H9 (cell line): ENCODE results near the gene AGBL4. TPM values are rescaled to one million over a fixed set of nuclear protein-coding genes. Genes with fewer than 3 reads are reported as not detected.

Experiments
- DNase-seq: peaks from one replicate; pipeline ENCODE4 v3.0.0-alpha.2; 2017
- H2AFZ ChIP-seq: one replicate; pipeline ENCODE4 v1.6.1; 2013; ENCODE audit warnings: mild to moderate bottlenecking, low read length, control low read depth, moderate library complexity
- H2AK5ac ChIP-seq: 2 replicates; pipeline ENCODE4 v1.6.1; 2013; ENCODE audit warnings: low read length, control low read depth, mixed read lengths; ENCODE audit not compliant: insufficient read length
- H2BK120ac ChIP-seq: one replicate; pipeline ENCODE4 v1.6.1; 2013; ENCODE audit warnings: low read depth, mild to moderate bottlenecking, low read length, control low read depth, inconsistent platforms; ENCODE audit not compliant: poor library complexity, severe bottlenecking
- H2BK12ac ChIP-seq: 2 replicates; pipeline ENCODE4 v1.6.1; 2013; ENCODE audit warnings: low read length, control low read depth, mixed read lengths, low read depth; ENCODE audit not compliant: insufficient read length
- H2BK15ac ChIP-seq: 2 replicates; pipeline ENCODE4 v1.6.1; 2013; ENCODE audit warnings: low read depth, low read length, control low read depth
- H2BK20ac ChIP-seq: one replicate; pipeline ENCODE4 v1.6.1; 2013; ENCODE audit warnings: low read depth, mild to moderate bottlenecking, low read length, control low read depth, inconsistent platforms; ENCODE audit not compliant: poor library complexity, severe bottlenecking
- H2BK5ac ChIP-seq: 2 replicates; pipeline ENCODE4 v1.6.1; 2013; ENCODE audit warnings: low read length, control low read depth, mixed read lengths; ENCODE audit not compliant: insufficient read length
- H3K14ac ChIP-seq: 2 replicates; pipeline ENCODE4 v1.6.1; 2013; ENCODE audit warnings: low read length, control low read depth; ENCODE audit not compliant: insufficient read depth
- H3K18ac ChIP-seq: 2 replicates; pipeline ENCODE4 v1.6.1; 2013; ENCODE audit warnings: low read depth, mild to moderate bottlenecking, mixed read lengths, low read length, control low read depth; ENCODE audit not compliant: insufficient read length
- H3K23ac ChIP-seq: 2 replicates; pipeline ENCODE4 v1.6.1; 2013; ENCODE audit warnings: low read length, control low read depth, mixed read lengths, low read depth; ENCODE audit not compliant: insufficient read length
- H3K23me2 ChIP-seq: 2 replicates; pipeline ENCODE4 v1.6.1; 2013; ENCODE audit warnings: low read depth, mild to moderate bottlenecking, mixed read lengths, low read length, control low read depth; ENCODE audit not compliant: insufficient read length, poor library complexity, severe bottlenecking
- H3K27ac ChIP-seq: 2 replicates; pipeline ENCODE4 v1.5.1; 2013; ENCODE audit warnings: low read length, control low read depth, mixed read lengths, low read depth; ENCODE audit not compliant: insufficient read length
- H3K27me3 ChIP-seq: 2 replicates; pipeline ENCODE4 v1.6.1; 2013; ENCODE audit warnings: low read length, control low read depth, inconsistent platforms; ENCODE audit not compliant: insufficient read depth
- H3K4ac ChIP-seq: 2 replicates; pipeline ENCODE4 v1.6.1; 2013; ENCODE audit warnings: low read depth, mild to moderate bottlenecking, control low read depth, inconsistent platforms, low read length, moderate library complexity
- H3K4me1 ChIP-seq: 2 replicates; pipeline ENCODE4 v1.6.1; 2013; ENCODE audit warnings: low read length, control low read depth, inconsistent platforms; ENCODE audit not compliant: insufficient read depth
- H3K4me2 ChIP-seq: 2 replicates; pipeline ENCODE4 v1.6.1; 2013; ENCODE audit warnings: low read length, control low read depth, mixed read lengths; ENCODE audit not compliant: insufficient read length, insufficient read depth
- H3K56ac ChIP-seq: 2 replicates; pipeline ENCODE4 v1.6.1; 2013; ENCODE audit warnings: low read depth, mild to moderate bottlenecking, mixed read lengths, low read length, control low read depth; ENCODE audit not compliant: insufficient read length
- H3K79me1 ChIP-seq: 2 replicates; pipeline ENCODE4 v1.6.1; 2013; ENCODE audit warnings: low read depth, mild to moderate bottlenecking, moderate library complexity, low read length, control low read depth, inconsistent platforms; ENCODE audit not compliant: insufficient read depth, poor library complexity, severe bottlenecking
- H3K79me2 ChIP-seq: 2 replicates; pipeline ENCODE4 v1.6.1; 2013; ENCODE audit warnings: low read length, control low read depth, inconsistent platforms; ENCODE audit not compliant: insufficient read depth
- H3K9ac ChIP-seq: 2 replicates; pipeline ENCODE4 v1.6.1; 2013; ENCODE audit warnings: low read length, control low read depth, mixed read lengths; ENCODE audit not compliant: insufficient read length; ENCODE audit errors: extremely low read depth
- H3K9me3 ChIP-seq: one replicate; pipeline ENCODE4 v1.6.1; 2013; ENCODE audit warnings: low read depth, low read length, inconsistent platforms; ENCODE audit not compliant: control insufficient read depth
- H3T11ph ChIP-seq: one replicate; pipeline ENCODE4 v1.6.1; 2013; ENCODE audit warnings: mild to moderate bottlenecking, low read length, control low read depth, inconsistent platforms
- H4K20me1 ChIP-seq: one replicate; pipeline ENCODE4 v1.6.1; 2013; ENCODE audit not compliant: control insufficient read depth, insufficient read length, insufficient read depth
- H4K5ac ChIP-seq: 2 replicates; pipeline ENCODE4 v1.6.1; 2013; ENCODE audit warnings: low read depth, mild to moderate bottlenecking, mixed read lengths, low read length, control low read depth; ENCODE audit not compliant: insufficient read length
- H4K8ac ChIP-seq: replicated peaks from 2 replicates; pipeline ENCODE4 v1.6.1; 2013; ENCODE audit warnings: low read length, control low read depth, mixed read lengths, low read depth; ENCODE audit not compliant: insufficient read length
- H4K91ac ChIP-seq: 2 replicates; pipeline ENCODE4 v1.6.1; 2013; ENCODE audit warnings: low read depth, mild to moderate bottlenecking, moderate library complexity, mixed read lengths, low read length, control low read depth; ENCODE audit not compliant: insufficient read length
- H3K27ac Mint-ChIP-seq, 3 experiments: 2 replicates in 2 of 3; 3 replicates in 1 of 3; pipeline ENCODE4 v1.8.0; 2020 to 2021; ENCODE audit warnings: mixed read lengths in 3 of 3, mild to moderate bottlenecking in 1 of 3, moderate library complexity in 1 of 3
- H3K27me3 Mint-ChIP-seq: 2 replicates; pipeline ENCODE4 v1.8.0; 2021; ENCODE audit warnings: low read depth, mild to moderate bottlenecking, moderate library complexity, mixed read lengths
- H3K36me3 Mint-ChIP-seq, 3 experiments: 2 replicates in 2 of 3; 3 replicates in 1 of 3; pipeline ENCODE4 v1.8.0; 2020 to 2021; ENCODE audit warnings: low read depth in 3 of 3, mixed read lengths in 3 of 3; ENCODE audit not compliant: insufficient read depth in 1 of 3
- H3K4me1 Mint-ChIP-seq, 2 experiments: 2 replicates each; pipeline ENCODE4 v1.8.0; 2020; ENCODE audit warnings: mixed read lengths in 2 of 2
- H3K4me3 Mint-ChIP-seq, 2 experiments: 2 replicates in 1 of 2; 3 replicates in 1 of 2; pipeline ENCODE4 v1.8.0; 2020 to 2021; ENCODE audit warnings: mild to moderate bottlenecking in 2 of 2, mixed read lengths in 2 of 2, moderate library complexity in 1 of 2
- H3K9me3 Mint-ChIP-seq, 2 experiments: 2 replicates in 1 of 2; 3 replicates in 1 of 2; pipeline ENCODE4 v1.8.0; 2020; ENCODE audit warnings: mild to moderate bottlenecking in 2 of 2, mixed read lengths in 2 of 2, moderate library complexity in 1 of 2
- CTCF ChIP-seq: fragments of 200-600 bp; sonication (generic); conservative IDR thresholded peaks from 3 replicates; pipeline ENCODE4 v1.8.0; 2021; ENCODE audit warnings: antibody characterized with exemption, mild to moderate bottlenecking
- WGBS: extraction: QIAGEN DNeasy Blood & Tissue Kit; methylation state at CpG from one replicate; pipeline ENCODE4 v1.1.7; 2013; ENCODE audit warnings: missing lambda C conversion rate, low lambda C conversion rate, mixed read lengths; ENCODE audit not compliant: insufficient read length; ENCODE audit errors: extremely low coverage; 5-methylcytosine and 5-hydroxymethylcytosine counted together
- total RNA-seq: library from RNA; stranded (reverse); gene quantifications from 2 replicates; pipeline ENCODE4 v1.2.1, GENCODE V29; 2021

AGBL4 gene
- total RNA-seq, 1 experiment from 2014 or later = not detected

GRCh38 chr1:48939828-48940227 lies 1083.9 kb downstream of the AGBL4 start:
- Mint-ChIP-seq H3K27ac (no peak overlapping the region), H3K4me1 (no peaks in the 10 kb centered on the region), H3K9me3 (peaks cover 44 to 85% of the 10 kb centered on the region in 2 experiments), H3K4me3 (no peak overlapping the region), H3K36me3 (peaks cover 0 to 18% (median 0%) of the 10 kb centered on the region in 3 experiments; a peak in 4 of 7 replicates), H3K27me3 (peaks cover 5% of the 10 kb centered on the region; the same call in 1 of the 2 replicates)
- Histone ChIP-seq H3T11ph (no peak overlapping the region), H3K9ac (no peak overlapping the region), H3K14ac (no peak overlapping the region), H2AK5ac (no peak overlapping the region), H3K79me1 (no peaks in the 10 kb centered on the region), H2AFZ (no peak overlapping the region), H4K8ac (no peak overlapping the region), H4K20me1 (no peaks in the 10 kb centered on the region), H3K4ac (no peak overlapping the region), H2BK120ac (no peak overlapping the region), H3K18ac (no peak overlapping the region), H3K4me2 (no peak overlapping the region), H4K5ac (no peak overlapping the region), H3K79me2 (no peaks in the 10 kb centered on the region), H3K4me1 (no peaks in the 10 kb centered on the region), H3K27ac (no peak overlapping the region), H2BK15ac (no peak overlapping the region), H3K23me2 (no peaks in the 10 kb centered on the region), H3K56ac (no peak overlapping the region), H2BK20ac (no peak overlapping the region), H2BK5ac (no peak overlapping the region), H2BK12ac (no peak overlapping the region), H3K9me3 (peaks cover 9% of the 10 kb centered on the region), H3K23ac (no peak overlapping the region), H4K91ac (no peak overlapping the region), H3K27me3 (no peaks in the 10 kb centered on the region)
- DNase-seq = no peak
- TF ChIP-seq CTCF = no peak
- WGBS = no CpG with 5 or more reads among the region's 6 CpGs
